Stimulated activated CD4-positive, alpha-beta T cell treated with anti-CD3 and anti-CD28 coated beads, Interleukin-4, amount 100 ng/mL, for 4 hours (primary cell): Measurements from ENCODE around the gene FITM1.
"Not testable (repeated sequence)": the region's sequence is repeated elsewhere in the genome, so short reads cannot be mapped to it uniquely, and the experiment has no call there.

Experiments used
- DNase-seq, 2 experiments: peaks; one replicate each; pipeline ENCODE4 v3.0.0-alpha.2; 2020

The FITM1 gene

GRCh38 chr14:24098229-24098926 is 32.1 kb upstream of the FITM1 start:
- no peak for DNase-seq

- DNase-seq: no peak
Observed at GRCh38 chr14:24098927-24099813, 31.3 kb upstream of the FITM1 start.

GRCh38 chr14:24100197-24100981 is 30.1 kb upstream of the FITM1 start:
- DNase-seq: no peak

- no peak for DNase-seq
Observed at GRCh38 chr14:24100982-24101494, 29.4 kb upstream of the FITM1 start.

- no peak for DNase-seq
Observed at GRCh38 chr14:24102357-24103048, 28.0 kb upstream of the FITM1 start.

GRCh38 chr14:24103451-24103850 is 27.0 kb upstream of the FITM1 start:
- no peak for DNase-seq

- DNase-seq: not testable (repeated sequence)
Observed at GRCh38 chr14:24105609-24106239, 24.7 kb upstream of the FITM1 start.

GRCh38 chr14:24106672-24107271 is 23.7 kb upstream of the FITM1 start:
- no peak for DNase-seq

- DNase-seq: no peak
Observed at GRCh38 chr14:24108336-24108874, 22.1 kb upstream of the FITM1 start.

GRCh38 chr14:24110060-24110459 is 20.4 kb upstream of the FITM1 start:
- no peak for DNase-seq

GRCh38 chr14:24110523-24110922 is 19.9 kb upstream of the FITM1 start:
- DNase-seq: no peak

- DNase-seq: no peak
Observed at GRCh38 chr14:24113379-24113800, 17.1 kb upstream of the FITM1 start.

GRCh38 chr14:24113801-24114531 is 16.5 kb upstream of the FITM1 start:
- DNase-seq: peak; percentile 61 to 64

GRCh38 chr14:24114532-24115421 is 15.7 kb upstream of the FITM1 start, which contains the start of the genes DCAF11 and NRL:
TSS of gene DCAF11 (plus strand) at chr14:24114777. CDS start at chr14:24115595, 818 bp downstream.
TSS of gene NRL (minus strand) at chr14:24114949. CDS start at chr14:24082848, 32,101 bp downstream.
- peak; percentile 96 to 99 for DNase-seq

GRCh38 chr14:24115422-24116127 is 14.9 kb upstream of the FITM1 start:
- DNase-seq: no peak

GRCh38 chr14:24116128-24116814 is 14.2 kb upstream of the FITM1 start:
- no peak for DNase-seq

GRCh38 chr14:24117179-24117578 is 13.3 kb upstream of the FITM1 start:
- DNase-seq: no peak

GRCh38 chr14:24119691-24120090 is 10.8 kb upstream of the FITM1 start:
- DNase-seq: no peak
